IPS-20b (cell line): ENCODE measurements around the gene LSM6.

Experiments
- H3K27ac ChIP-seq: one replicate; pipeline ENCODE4 v1.5.1; 2013; ENCODE audit warnings: low read length
- H3K27me3 ChIP-seq: 2 replicates; pipeline ENCODE4 v1.6.1; 2013; ENCODE audit warnings: mild to moderate bottlenecking, low read length, inconsistent platforms; ENCODE audit not compliant: insufficient read depth
- H3K36me3 ChIP-seq: 2 replicates; pipeline ENCODE4 v1.6.1; 2013; ENCODE audit warnings: low read depth, mild to moderate bottlenecking, inconsistent platforms, low read length, moderate library complexity; ENCODE audit not compliant: insufficient read depth
- H3K4me1 ChIP-seq: 2 replicates; pipeline ENCODE4 v1.6.1; 2013; ENCODE audit warnings: mild to moderate bottlenecking, control low read depth, inconsistent platforms, low read length, moderate library complexity; ENCODE audit not compliant: insufficient read depth
- H3K4me3 ChIP-seq: 2 replicates; pipeline ENCODE4 v1.5.1; 2013; ENCODE audit warnings: mild to moderate bottlenecking, low read length, inconsistent platforms
- H3K9ac ChIP-seq: 2 replicates; pipeline ENCODE4 v1.6.1; 2013; ENCODE audit warnings: low read depth, mild to moderate bottlenecking, inconsistent platforms, low read length, moderate library complexity
- H3K9me3 ChIP-seq: 2 replicates; pipeline ENCODE4 v1.6.1; 2013; ENCODE audit warnings: mild to moderate bottlenecking, low read depth, low read length, inconsistent platforms; ENCODE audit not compliant: insufficient read depth

LSM6 gene

DNA sequence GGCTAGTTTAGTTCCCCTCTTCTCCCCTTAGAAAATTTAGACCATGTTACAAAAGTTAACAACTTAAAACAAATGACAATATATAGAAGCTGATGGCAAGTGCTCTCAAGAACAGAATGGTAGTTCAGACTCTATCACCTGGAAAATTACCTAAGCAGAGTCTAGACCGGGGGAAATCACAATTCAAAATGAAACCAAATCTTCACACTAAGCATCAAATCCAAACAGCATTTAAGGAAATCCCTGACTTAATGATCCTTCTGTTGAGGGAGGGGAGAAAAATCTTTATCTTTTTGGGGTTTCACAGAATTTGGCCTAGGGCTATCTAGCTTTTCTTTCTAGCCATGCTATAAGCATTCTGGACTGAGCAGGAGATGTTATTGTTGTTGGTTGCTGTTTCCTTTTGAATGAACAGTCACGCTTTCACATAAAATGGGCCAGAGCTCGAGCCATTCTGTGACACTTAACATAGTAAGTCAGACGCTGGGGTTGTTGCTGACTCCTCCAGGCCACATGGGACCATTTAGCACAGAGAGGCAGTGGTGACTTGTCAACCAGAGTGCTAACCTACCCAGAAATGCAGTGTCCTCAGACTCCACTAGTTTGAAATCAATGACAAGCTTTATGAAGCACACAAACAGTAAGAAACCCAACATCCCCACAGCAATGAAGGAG, 16.0 kb upstream of the LSM6 start:
- H3K27ac ChIP-seq = no peak overlapping the region
- H3K4me3 ChIP-seq = no peak overlapping the region
- H3K9ac ChIP-seq = no peak overlapping the region

GRCh38 chr4:146161243-146161642, 14.3 kb upstream of the LSM6 start:
- Histone ChIP-seq H3K4me3 (no peak overlapping the region), H3K27ac (no peak overlapping the region), H3K27me3 (no peaks in the 10 kb centered on the region), H3K9ac (no peak overlapping the region), H3K9me3 (no peaks in the 10 kb centered on the region), H3K4me1 (no peaks in the 10 kb centered on the region), H3K36me3 (no peaks in the 10 kb centered on the region)

More for the DNA sequence above, 16.0 kb upstream of the LSM6 start:
- Histone ChIP-seq H3K36me3 (no peaks in the 10 kb centered on the region), H3K4me1 (no peaks in the 10 kb centered on the region), H3K9me3 (no peaks in the 10 kb centered on the region), H3K27me3 (no peaks in the 10 kb centered on the region)

DNA sequence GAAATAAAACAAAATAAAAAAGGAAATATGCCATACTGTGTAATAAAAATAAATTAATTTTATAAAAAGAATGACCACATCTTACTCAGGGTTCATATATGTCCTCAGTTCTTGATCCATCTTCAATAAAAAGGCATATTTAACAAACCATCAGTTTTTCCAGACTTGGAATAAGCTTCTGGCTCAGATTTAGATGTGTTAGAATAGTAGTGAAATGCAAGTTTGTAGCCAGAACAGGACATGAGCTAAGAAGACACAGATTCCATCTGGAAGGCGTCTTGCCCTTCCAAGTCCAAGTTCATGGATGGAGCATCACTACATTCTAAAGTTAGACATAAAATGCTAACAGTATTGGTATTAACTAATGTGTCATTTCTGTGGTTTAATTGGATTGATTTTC, 10.3 kb upstream of the LSM6 start:
- Histone ChIP-seq H3K9ac (no peak overlapping the region), H3K4me1 (no peaks in the 10 kb centered on the region), H3K9me3 (no peaks in the 10 kb centered on the region), H3K36me3 (no peaks in the 10 kb centered on the region), H3K4me3 (no peak overlapping the region), H3K27me3 (no peaks in the 10 kb centered on the region), H3K27ac (no peak overlapping the region)

DNA sequence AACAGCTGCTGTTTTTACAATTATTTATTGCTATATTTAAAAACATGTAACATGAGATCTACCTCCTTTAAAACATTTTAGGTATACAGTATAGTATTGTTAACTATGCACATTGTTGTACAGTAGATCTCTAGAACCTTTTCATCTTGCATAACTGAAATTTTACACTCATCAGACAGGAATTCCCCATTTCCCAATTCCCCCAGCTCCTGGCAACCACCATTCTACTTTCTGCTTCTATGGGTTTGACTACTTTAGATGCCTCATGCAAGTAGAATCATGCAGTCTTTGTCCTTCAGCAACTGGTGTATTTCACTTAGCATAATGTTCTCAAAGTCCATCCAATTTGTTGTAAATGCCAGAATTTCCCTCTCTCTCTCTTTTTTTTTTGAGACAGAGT, 9.7 kb upstream of the LSM6 start:
- Histone ChIP-seq H3K27me3 (no peaks in the 10 kb centered on the region), H3K27ac (no peak overlapping the region)

DNA sequence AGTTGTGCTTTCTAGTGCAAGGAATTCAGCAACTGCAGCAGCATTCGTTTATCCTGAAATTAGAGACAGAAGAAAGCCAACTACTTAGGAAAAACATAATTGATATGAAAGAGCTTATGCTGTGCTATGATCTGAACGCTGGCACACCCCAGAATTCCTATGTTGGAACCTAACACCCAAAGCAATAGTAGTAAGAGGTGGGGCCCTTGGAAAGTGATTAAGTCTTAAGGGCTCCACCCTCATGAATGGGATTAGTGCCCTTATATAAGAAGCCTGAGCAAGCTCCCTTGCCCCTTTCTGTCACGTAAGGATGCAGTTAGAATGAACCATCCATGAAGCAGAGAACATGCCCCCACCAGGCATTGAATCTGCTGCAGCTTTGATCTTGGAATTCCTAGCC, 5.4 kb upstream of the LSM6 start:
- Histone ChIP-seq H3K4me1 (no peaks in the 10 kb centered on the region), H3K9me3 (no peaks in the 10 kb centered on the region), H3K36me3 (no peaks in the 10 kb centered on the region), H3K27me3 (no peaks in the 10 kb centered on the region), H3K4me3 (no peak overlapping the region), H3K9ac (no peak overlapping the region), H3K27ac (no peak overlapping the region)

More for the DNA sequence above, 9.7 kb upstream of the LSM6 start:
- no peaks in the 10 kb centered on the region for H3K4me1 ChIP-seq
- no peaks in the 10 kb centered on the region for H3K9me3 ChIP-seq
- no peak overlapping the region for H3K4me3 ChIP-seq
- H3K9ac ChIP-seq = no peak overlapping the region
- no peaks in the 10 kb centered on the region for H3K36me3 ChIP-seq

- Histone ChIP-seq H3K27ac (no peak overlapping the region), H3K36me3 (peaks cover 8% of the 10 kb centered on the region; the same call in 1 of the 2 replicates), H3K27me3 (no peaks in the 10 kb centered on the region), H3K4me3 (peak overlapping the region; percentile 99), H3K4me1 (peaks cover 12% of the 10 kb centered on the region), H3K9me3 (no peaks in the 10 kb centered on the region), H3K9ac (peak overlapping the region; percentile 93; the same call in 1 of the 2 replicates)
Measured at GRCh38 chr4:146176891-146177290, 1.4 kb downstream of the LSM6 start.

GRCh38 chr4:146178126-146178525, 2.6 kb downstream of the LSM6 start:
- H3K9ac ChIP-seq = no peak overlapping the region
- peaks cover 12% of the 10 kb centered on the region for H3K4me1 ChIP-seq
- no peaks in the 10 kb centered on the region for H3K9me3 ChIP-seq
- H3K27me3 ChIP-seq = no peaks in the 10 kb centered on the region
- H3K27ac ChIP-seq = no peak overlapping the region
- H3K36me3 ChIP-seq = peaks cover 15% of the 10 kb centered on the region
- no peak overlapping the region; the same call in 1 of the 2 replicates for H3K4me3 ChIP-seq

DNA sequence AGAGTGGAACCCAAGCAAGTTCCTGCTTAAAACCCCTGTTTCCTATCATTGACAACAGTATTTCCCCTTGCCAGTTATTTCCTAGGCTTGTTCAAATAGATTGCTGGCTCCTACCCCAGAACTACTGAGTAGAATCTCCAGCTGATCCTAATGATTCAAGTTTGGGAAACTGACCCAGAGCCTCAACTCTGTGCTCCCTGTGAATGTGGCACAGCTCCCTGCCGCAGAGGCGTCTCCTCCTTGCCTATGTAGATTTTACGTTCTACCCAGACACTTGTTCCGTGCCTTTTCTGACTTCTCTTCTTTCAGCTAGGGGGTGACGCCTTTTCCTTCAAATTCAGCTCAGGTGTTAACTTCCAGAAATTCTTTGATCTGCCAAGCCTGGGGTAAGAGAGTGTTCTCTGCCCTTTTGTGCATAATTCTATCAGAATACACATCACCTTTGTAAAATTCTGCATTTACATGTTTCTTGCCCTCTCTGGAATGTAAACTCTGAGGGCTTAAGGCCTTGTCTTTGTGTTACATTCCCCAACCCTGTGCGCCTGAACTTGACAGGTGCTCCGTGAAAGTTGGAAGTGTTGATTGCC, 4.4 kb downstream of the LSM6 start:
- Histone ChIP-seq H3K4me1 (peaks cover 12% of the 10 kb centered on the region), H3K27me3 (no peaks in the 10 kb centered on the region), H3K4me3 (no peak overlapping the region), H3K27ac (no peak overlapping the region), H3K9me3 (no peaks in the 10 kb centered on the region), H3K36me3 (peaks cover 30% of the 10 kb centered on the region), H3K9ac (no peak overlapping the region)

GRCh38 chr4:146182443-146182842, 6.9 kb downstream of the LSM6 start:
- Histone ChIP-seq H3K4me3 (no peak overlapping the region), H3K9ac (no peak overlapping the region), H3K27ac (no peak overlapping the region), H3K4me1 (peaks cover 10% of the 10 kb centered on the region), H3K36me3 (peaks cover 54% of the 10 kb centered on the region), H3K27me3 (no peaks in the 10 kb centered on the region), H3K9me3 (no peaks in the 10 kb centered on the region)

DNA sequence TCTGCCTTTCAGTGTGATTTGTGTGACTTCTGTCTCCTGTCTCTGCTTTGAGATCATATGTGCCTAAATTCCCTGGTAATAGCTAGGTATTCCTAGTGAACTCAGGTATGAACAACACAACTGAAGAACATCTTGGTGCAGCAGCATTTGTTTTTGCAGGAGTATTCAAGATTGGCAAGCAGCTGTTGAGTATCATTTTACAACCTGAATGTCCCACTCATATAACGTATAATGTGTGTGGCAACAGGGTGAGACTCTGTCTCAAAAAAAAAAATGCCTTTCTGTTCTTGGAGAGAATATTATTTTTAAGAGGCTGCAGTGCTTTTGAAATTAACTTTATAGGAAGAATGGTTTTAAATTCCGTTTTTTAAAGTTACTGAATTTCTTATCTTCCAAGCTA, 7.7 kb downstream of the LSM6 start:
- no peaks in the 10 kb centered on the region for H3K27me3 ChIP-seq
- peaks cover 57% of the 10 kb centered on the region for H3K36me3 ChIP-seq
- no peak overlapping the region for H3K9ac ChIP-seq

DNA sequence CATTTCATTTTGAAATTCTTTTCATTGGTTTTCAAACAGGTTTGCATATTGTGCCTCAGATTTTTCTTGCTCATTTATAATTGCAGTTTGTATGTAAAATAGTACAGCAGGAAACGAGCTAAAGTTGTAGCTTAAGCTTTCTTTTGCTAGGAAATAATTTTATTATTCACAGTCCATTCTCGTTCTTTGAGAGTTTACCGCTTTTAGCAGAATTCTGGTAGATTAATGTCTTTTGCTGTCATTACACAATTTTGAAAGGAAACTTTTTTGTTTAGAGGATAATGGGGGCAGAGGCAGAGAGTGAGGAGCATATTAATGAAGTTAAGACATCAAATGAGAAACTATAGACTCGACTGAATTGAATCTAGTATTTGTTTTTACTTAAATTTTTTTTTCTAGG, 10.5 kb downstream of the LSM6 start:
- Histone ChIP-seq H3K36me3 (peaks cover 81% of the 10 kb centered on the region), H3K4me1 (no peaks in the 10 kb centered on the region), H3K4me3 (no peak overlapping the region), H3K27me3 (no peaks in the 10 kb centered on the region), H3K27ac (no peak overlapping the region), H3K9me3 (no peaks in the 10 kb centered on the region), H3K9ac (no peak overlapping the region)

More for the DNA sequence above, 7.7 kb downstream of the LSM6 start:
- H3K27ac ChIP-seq = no peak overlapping the region
- no peaks in the 10 kb centered on the region for H3K9me3 ChIP-seq
- H3K4me1 ChIP-seq = peaks cover 10% of the 10 kb centered on the region
- no peak overlapping the region for H3K4me3 ChIP-seq

- Histone ChIP-seq H3K4me3 (no peak overlapping the region), H3K9me3 (no peaks in the 10 kb centered on the region), H3K4me1 (no peaks in the 10 kb centered on the region), H3K27me3 (no peaks in the 10 kb centered on the region), H3K27ac (no peak overlapping the region), H3K9ac (no peak overlapping the region), H3K36me3 (peaks cover 87% of the 10 kb centered on the region)
Measured at GRCh38 chr4:146186596-146186995, 11.1 kb downstream of the LSM6 start.
